NCI-H748 (cell line): ENCODE measurements around the gene OR7D2.

ENCODE experiments used
- DNase-seq: peaks from one replicate; lab custom pipeline; 2025; ENCODE audit not compliant: unreplicated experiment; lab: John Stamatoyannopoulos, UW

OR7D2 gene

GRCh38 chr19:9205501-9206113 is 26.8 kb downstream of the OR7D2 start:
- DNase-seq: peak; percentile 64

DNA sequence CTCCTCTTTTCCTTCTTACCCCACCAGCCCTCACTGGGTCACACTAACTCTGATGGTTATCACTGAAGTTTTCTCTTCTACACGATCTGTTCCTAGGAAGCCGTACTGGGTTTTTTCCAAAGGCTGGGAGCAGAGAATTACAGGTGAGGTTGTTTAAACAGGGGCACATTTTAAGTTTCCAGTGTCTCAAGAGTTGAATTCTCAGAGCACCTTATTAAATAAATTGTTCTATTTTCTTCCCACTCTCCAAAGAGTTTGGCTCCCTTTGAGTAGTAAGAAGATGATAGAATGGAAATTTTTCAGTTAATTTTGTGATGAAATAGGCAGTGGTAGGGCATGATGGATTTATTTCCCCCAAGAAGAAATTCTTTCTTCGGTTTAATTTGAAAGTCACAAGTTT is 40.7 kb downstream of the OR7D2 start, which contains the start of gene OR7D4:
Gene OR7D4 (minus strand): TSS at position 101 of the 400 bp plus-strand sequence. CDS start 4,752 bp downstream, outside the sequence.
- DNase-seq: no peak
